ENCODE data around the gene PTGER4. TPM values are rescaled to one million over a fixed set of nuclear protein-coding genes. Genes with fewer than 3 reads are reported as not detected.

Gene PTGER4
- total RNA-seq, 1 donor from 2014 or later, result 5.6 TPM

DNA sequence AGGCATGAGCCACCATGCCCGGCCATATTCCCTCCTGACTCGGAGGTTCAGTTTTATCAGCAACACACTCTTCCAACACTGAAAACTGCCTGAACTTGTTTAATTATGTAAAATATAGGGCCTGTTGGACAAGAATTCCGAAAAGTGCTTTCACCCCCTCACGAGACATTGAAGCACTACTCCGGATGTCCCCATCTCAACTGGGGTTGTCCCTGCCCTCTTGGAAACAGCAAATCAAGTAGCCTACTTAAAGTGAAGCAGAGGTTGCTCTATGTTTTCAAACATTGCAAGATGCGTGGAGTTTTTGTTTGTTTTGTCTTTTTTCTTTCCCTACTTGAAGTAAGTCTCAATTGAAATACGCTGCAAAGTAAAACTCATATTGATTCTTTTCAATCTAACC is 7.6 kb downstream of the PTGER4 start:
- Mint-ChIP-seq H3K4me1 (ENCODE audit: low read depth) (peaks cover 28% of the 10 kb centered on the region), H3K36me3 (ENCODE audit: insufficient read depth) (peaks cover 2% of the 10 kb centered on the region), H3K4me3 (ENCODE audit: low read depth) (no peak overlapping the region), H3K27ac (peak overlapping the region; percentile 37), H3K9me3 (ENCODE audit: low read depth) (no peaks in the 10 kb centered on the region), H3K27me3 (peaks cover 7% of the 10 kb centered on the region)
- DNase-seq (ENCODE audit: low spot score, unreplicated experiment), result no peak
- TF ChIP-seq, protein P1, sequence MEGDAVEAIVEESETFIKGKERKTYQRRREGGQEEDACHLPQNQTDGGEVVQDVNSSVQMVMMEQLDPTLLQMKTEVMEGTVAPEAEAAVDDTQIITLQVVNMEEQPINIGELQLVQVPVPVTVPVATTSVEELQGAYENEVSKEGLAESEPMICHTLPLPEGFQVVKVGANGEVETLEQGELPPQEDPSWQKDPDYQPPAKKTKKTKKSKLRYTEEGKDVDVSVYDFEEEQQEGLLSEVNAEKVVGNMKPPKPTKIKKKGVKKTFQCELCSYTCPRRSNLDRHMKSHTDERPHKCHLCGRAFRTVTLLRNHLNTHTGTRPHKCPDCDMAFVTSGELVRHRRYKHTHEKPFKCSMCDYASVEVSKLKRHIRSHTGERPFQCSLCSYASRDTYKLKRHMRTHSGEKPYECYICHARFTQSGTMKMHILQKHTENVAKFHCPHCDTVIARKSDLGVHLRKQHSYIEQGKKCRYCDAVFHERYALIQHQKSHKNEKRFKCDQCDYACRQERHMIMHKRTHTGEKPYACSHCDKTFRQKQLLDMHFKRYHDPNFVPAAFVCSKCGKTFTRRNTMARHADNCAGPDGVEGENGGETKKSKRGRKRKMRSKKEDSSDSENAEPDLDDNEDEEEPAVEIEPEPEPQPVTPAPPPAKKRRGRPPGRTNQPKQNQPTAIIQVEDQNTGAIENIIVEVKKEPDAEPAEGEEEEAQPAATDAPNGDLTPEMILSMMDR (IDR thresholded peaks at IDR 0.05; ENCODE audit: unreplicated experiment), result no peak

DNA sequence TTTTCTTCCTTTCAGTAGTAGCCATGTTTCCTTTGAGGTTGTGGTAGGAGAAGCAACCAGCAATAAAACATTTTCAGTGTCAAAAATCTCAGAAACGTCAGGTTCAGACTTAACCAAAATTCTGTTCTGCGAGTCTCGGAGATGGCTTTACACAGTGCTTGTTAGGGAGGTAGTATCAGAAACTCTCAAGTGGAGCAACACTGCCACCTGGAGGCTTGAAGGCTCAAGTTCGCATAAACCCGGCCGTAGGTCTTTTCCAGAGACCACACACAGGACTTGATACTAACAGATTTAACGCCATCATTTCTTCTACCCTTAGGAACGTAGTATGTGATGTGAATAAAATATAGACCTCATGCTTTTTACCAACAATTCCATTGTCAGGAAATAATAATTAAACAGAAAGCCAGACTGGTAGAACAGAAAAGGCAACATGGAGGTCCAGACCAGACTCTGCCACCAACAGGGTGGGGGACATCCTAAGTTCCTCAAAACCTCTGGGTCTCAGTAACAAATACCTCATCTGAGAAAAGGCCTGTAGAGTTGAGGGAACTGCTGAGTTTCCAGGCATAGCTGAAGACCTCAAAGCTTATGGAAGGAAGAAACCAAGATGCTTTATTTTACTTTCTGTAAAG is 8.5 kb downstream of the PTGER4 start:
- TF ChIP-seq, protein P1 (IDR thresholded peaks at IDR 0.05; ENCODE audit: unreplicated experiment), result peak; percentile 91
- peak; percentile 76 for DNase-seq (ENCODE audit: low spot score, unreplicated experiment)
- Mint-ChIP-seq H3K27me3 (no peaks in the 10 kb centered on the region), H3K27ac (no peak overlapping the region), H3K4me1 (ENCODE audit: low read depth) (peaks cover 27% of the 10 kb centered on the region), H3K9me3 (ENCODE audit: low read depth) (no peaks in the 10 kb centered on the region), H3K36me3 (ENCODE audit: insufficient read depth) (peaks cover 2% of the 10 kb centered on the region), H3K4me3 (ENCODE audit: low read depth) (no peak overlapping the region)

DNA sequence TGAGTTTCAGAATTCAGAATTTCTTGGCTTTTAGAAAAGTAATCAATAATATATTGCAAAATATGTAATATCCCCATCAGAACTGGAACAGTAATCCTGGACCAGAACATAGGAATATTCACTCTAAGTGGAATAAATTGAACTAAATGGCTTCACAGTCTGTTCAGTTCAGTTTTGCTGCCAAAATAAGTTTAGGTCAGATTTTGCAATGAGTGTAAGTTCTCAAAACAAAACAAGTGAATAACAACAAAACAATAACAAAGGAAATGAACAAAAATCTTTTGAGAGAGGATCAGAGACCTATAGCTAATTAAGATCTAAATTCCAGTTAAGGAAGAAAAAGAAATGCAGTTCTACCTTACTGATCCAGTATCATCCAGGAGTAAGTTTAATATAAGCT is 9.3 kb downstream of the PTGER4 start:
- peaks cover 27% of the 10 kb centered on the region for H3K4me1 Mint-ChIP-seq (ENCODE audit: low read depth)
- no peak overlapping the region for H3K4me3 Mint-ChIP-seq (ENCODE audit: low read depth)
- TF ChIP-seq, protein P1 (IDR thresholded peaks at IDR 0.05; ENCODE audit: unreplicated experiment), result no peak
- no peaks in the 10 kb centered on the region for H3K9me3 Mint-ChIP-seq (ENCODE audit: low read depth)
- no peak for DNase-seq (ENCODE audit: low spot score, unreplicated experiment)
- no peaks in the 10 kb centered on the region for H3K27me3 Mint-ChIP-seq
- H3K27ac Mint-ChIP-seq, result no peak overlapping the region
- H3K36me3 Mint-ChIP-seq (ENCODE audit: insufficient read depth), result peaks cover 2% of the 10 kb centered on the region

DNA sequence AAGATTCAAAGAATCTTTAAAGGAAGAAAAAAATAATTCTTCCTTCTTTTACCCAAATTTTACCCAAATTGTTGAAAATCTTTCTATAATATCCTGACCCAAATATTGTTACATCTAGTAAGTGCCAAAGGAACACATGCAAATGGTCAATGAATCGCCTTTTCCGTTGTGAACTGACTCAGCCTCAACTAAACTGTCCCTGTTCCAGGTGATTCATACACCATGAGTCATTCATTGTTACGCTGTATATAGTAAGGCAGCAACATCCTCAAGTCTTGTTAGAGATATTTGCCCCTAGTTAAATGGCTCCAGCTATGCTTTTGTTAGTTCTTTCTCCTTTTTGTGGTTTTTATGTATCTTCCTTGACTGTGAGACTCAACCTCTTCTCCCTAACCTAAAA is 9.7 kb downstream of the PTGER4 start:
- Mint-ChIP-seq H3K4me3 (ENCODE audit: low read depth) (no peak overlapping the region), H3K9me3 (ENCODE audit: low read depth) (no peaks in the 10 kb centered on the region), H3K27me3 (no peaks in the 10 kb centered on the region), H3K4me1 (ENCODE audit: low read depth) (peaks cover 24% of the 10 kb centered on the region), H3K27ac (no peak overlapping the region), H3K36me3 (ENCODE audit: insufficient read depth) (peaks cover 2% of the 10 kb centered on the region)
- DNase-seq (ENCODE audit: low spot score, unreplicated experiment), result no peak
- TF ChIP-seq, protein P1 (IDR thresholded peaks at IDR 0.05; ENCODE audit: unreplicated experiment), result no peak

DNA sequence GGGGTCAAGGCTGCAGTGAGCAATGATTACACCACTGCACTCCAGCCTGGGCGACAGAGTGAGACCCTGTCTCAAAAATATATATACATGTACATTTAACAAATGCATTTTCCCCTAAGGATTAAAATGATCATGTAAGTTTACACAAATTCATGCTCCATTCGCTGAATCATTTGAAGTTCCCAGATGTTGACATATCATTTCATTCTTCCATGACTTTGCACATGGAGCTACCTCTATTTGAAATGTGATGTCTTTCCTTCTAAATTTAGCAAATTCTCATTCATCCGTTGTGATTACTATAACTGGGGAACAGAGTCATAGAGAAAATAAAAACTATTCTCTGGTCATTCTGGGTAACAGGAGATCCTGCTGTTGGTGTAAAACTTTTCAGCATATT is 10.6 kb downstream of the PTGER4 start:
- Mint-ChIP-seq H3K36me3 (ENCODE audit: insufficient read depth) (peaks cover 2% of the 10 kb centered on the region), H3K27ac (no peak overlapping the region), H3K4me3 (ENCODE audit: low read depth) (no peak overlapping the region), H3K27me3 (no peaks in the 10 kb centered on the region), H3K4me1 (ENCODE audit: low read depth) (peaks cover 22% of the 10 kb centered on the region), H3K9me3 (ENCODE audit: low read depth) (no peaks in the 10 kb centered on the region)
- TF ChIP-seq, protein P1 (IDR thresholded peaks at IDR 0.05; ENCODE audit: unreplicated experiment), result no peak
- DNase-seq (ENCODE audit: low spot score, unreplicated experiment), result no peak
